ENCODE measurements around the gene FOXJ3. TPM values are rescaled to one million over a fixed set of nuclear protein-coding genes. Genes with fewer than 3 reads are reported as not detected.

Gene FOXJ3
- total RNA-seq, 1 experiment from 2014 or later = 55.3 TPM

DNA sequence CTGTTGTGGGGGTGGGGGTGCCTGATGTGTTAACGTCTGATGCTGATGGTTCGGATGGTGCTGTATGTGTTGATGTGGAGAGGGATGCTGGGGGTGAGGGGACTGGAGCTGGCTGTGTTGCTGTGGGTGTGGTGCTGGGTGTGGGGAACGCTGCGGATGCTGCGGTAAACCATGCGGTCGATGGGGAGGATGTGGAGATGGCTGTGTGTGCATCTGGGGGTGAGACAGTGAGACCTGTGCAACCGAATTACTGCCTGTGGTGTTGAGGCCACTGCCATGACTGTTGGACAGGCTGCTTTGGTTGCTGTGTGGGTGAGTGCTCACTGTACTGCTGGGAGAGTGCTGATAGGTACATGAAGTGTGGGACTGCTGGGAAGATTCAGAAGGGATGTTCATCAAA, 143.7 kb downstream of the FOXJ3 start:
- H3K27ac ChIP-seq (ENCODE audit: low read length) = no peak overlapping the region
- H3K36me3 ChIP-seq (ENCODE audit: control insufficient read depth, insufficient read depth, low read length) = peaks cover 15% of the 10 kb centered on the region
- POLR2A ChIA-PET = no interaction called here
- H3K4me1 ChIP-seq (ENCODE audit: control insufficient read depth, insufficient read depth, low read length) = no peaks in the 10 kb centered on the region
- no peaks in the 10 kb centered on the region for H3K9me3 ChIP-seq (ENCODE audit: control insufficient read depth, insufficient read depth, low read depth, low read length)
- H3K4me3 ChIP-seq (ENCODE audit: low read depth in 2 of 2, low read length in 2 of 2) = no peak overlapping the region
- H3K27me3 ChIP-seq (ENCODE audit: control insufficient read depth, insufficient read depth, low read length) = no peaks in the 10 kb centered on the region
- DNase-seq (ENCODE audit: low read depth, low spot score) (no peak), ATAC-seq (no peak)
- TF ChIP-seq SIN3A (IDR thresholded peaks at IDR 0.05; ENCODE audit: borderline replicate concordance, insufficient read depth, low read depth, low read length) (no peak), TCF7L2 (IDR thresholded peaks at IDR 0.05; ENCODE audit: low read depth, low read length) (no peak), REST (IDR thresholded peaks at IDR 0.05; ENCODE audit: insufficient read depth in 1 of 2, low read depth in 2 of 2, low read length in 1 of 2) (no peak), POLR2AphosphoS5 (IDR thresholded peaks at IDR 0.05; ENCODE audit: low read depth, low read length) (no peak)
- TF ChIP-seq, protein P1, sequence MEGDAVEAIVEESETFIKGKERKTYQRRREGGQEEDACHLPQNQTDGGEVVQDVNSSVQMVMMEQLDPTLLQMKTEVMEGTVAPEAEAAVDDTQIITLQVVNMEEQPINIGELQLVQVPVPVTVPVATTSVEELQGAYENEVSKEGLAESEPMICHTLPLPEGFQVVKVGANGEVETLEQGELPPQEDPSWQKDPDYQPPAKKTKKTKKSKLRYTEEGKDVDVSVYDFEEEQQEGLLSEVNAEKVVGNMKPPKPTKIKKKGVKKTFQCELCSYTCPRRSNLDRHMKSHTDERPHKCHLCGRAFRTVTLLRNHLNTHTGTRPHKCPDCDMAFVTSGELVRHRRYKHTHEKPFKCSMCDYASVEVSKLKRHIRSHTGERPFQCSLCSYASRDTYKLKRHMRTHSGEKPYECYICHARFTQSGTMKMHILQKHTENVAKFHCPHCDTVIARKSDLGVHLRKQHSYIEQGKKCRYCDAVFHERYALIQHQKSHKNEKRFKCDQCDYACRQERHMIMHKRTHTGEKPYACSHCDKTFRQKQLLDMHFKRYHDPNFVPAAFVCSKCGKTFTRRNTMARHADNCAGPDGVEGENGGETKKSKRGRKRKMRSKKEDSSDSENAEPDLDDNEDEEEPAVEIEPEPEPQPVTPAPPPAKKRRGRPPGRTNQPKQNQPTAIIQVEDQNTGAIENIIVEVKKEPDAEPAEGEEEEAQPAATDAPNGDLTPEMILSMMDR (IDR thresholded peaks at IDR 0.05) = no peak
- CTCF ChIA-PET = no interaction called here
- in situ Hi-C loops (cut with HindIII; ENCODE audit: low pct_unique_long_range_greater_than_20kb, low sequenced_read_pairs) = no loop called here
- BruUV-seq (replicated peaks) = no TSS peak
- intact Hi-C loops (cut with micrococcal nuclease; ENCODE audit: unreplicated experiment) = no loop called here

DNA sequence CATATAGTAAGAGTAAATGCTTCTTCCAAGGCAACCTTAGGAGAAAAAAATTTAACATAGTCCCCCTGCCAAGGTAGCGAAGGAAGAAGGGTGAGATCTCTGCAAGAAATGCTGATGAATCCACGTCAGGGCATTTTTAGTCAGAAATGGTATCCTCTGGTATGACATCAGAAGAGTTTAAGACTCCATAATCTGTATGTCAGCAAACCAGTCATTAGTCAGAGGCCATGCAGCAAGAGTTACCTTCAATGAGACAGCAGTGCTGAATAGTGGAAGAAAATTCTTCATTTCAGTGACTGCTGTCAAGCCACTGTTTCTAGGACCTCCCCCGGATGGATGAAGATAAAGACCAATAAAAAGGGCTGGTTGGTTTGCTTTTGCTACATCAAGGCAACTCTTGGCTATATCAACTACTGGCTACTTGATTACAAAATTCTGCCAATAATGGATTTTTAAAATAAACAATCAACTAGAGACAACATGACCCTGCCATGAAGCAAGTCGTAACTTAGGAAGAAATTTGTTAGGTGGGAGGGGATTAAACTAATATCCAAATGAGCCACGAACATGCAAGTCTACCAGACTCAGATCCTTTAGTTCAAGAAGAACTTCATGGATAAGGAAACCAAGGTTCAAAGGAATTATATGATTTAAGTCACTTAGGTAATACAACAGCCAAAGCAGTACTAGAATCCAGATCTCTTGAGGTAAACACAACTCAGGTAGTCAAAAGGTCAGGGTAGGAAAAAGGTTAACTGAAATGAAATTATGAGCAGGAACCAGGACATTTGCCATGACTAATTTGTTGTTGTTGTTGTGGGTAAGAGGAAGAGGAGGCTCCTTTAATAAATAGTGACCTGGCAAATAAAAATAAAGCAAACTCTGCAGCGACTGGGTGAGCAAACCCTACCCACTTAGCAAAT, 144.8 kb downstream of the FOXJ3 start:
- ChIA-PET CTCF (no interaction called here), POLR2A (no interaction called here)
- DNase-seq (ENCODE audit: low read depth, low spot score) = no peak
- Histone ChIP-seq H3K27ac (ENCODE audit: low read length) (no peak overlapping the region), H3K4me3 (ENCODE audit: low read depth in 2 of 2, low read length in 2 of 2) (no peak overlapping the region), H3K9me3 (ENCODE audit: control insufficient read depth, insufficient read depth, low read depth, low read length) (no peaks in the 10 kb centered on the region), H3K36me3 (ENCODE audit: control insufficient read depth, insufficient read depth, low read length) (peaks cover 15% of the 10 kb centered on the region), H3K27me3 (ENCODE audit: control insufficient read depth, insufficient read depth, low read length) (no peaks in the 10 kb centered on the region), H3K4me1 (ENCODE audit: control insufficient read depth, insufficient read depth, low read length) (no peaks in the 10 kb centered on the region)
- TF ChIP-seq, protein P1 (IDR thresholded peaks at IDR 0.05) = no peak
- no peak for TF ChIP-seq SIN3A (IDR thresholded peaks at IDR 0.05; ENCODE audit: borderline replicate concordance, insufficient read depth, low read depth, low read length)
- TF ChIP-seq POLR2AphosphoS5 (IDR thresholded peaks at IDR 0.05; ENCODE audit: low read depth, low read length) = no peak
- TF ChIP-seq TCF7L2 (IDR thresholded peaks at IDR 0.05; ENCODE audit: low read depth, low read length) = no peak
- TF ChIP-seq REST (IDR thresholded peaks at IDR 0.05; ENCODE audit: insufficient read depth in 1 of 2, low read depth in 2 of 2, low read length in 1 of 2) = no peak
- intact Hi-C loops (cut with micrococcal nuclease; ENCODE audit: unreplicated experiment) = no loop called here
- in situ Hi-C loops (cut with HindIII; ENCODE audit: low pct_unique_long_range_greater_than_20kb, low sequenced_read_pairs) = no loop called here
- no TSS peak for BruUV-seq (replicated peaks)
- no peak for ATAC-seq
